ENCODE data around the gene EFCAB14.
"Not testable (repeated sequence)": the region's sequence is repeated elsewhere in the genome, so short reads cannot be mapped to it uniquely, and the experiment has no call there.

EFCAB14 gene

GRCh38 chr1:46654012-46654411 lies 64.9 kb downstream of the EFCAB14 start:
- DNase-seq (ENCODE audit: low read depth) = no peak

DNA sequence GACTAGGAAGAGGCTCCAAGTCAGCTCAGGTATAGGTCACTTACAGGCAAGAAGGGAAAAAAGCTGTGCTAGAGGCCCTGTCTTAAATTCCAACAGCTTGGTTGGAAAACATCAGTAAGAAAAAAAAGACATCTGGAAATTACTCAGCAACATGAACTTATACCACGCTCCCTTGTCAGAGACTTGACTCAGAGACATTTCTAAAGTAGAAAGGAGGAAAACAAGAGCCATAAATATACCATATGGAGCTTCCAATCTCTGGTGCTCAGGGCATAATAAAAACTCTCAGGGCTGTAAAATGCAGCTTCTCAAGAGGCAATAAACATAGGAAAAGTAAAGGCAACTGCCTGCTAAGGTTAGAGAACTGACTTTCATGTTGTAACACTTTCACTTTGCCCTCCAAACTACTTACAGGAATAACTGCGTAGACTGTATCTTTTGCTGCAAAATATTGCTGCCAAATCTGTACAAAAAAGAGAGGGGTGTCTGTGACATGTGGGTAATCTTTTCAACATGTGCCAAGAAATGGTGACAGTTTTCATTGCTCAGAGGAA lies 65.4 kb downstream of the EFCAB14 start:
- DNase-seq (ENCODE audit: low read depth) = peak; percentile 75

DNA sequence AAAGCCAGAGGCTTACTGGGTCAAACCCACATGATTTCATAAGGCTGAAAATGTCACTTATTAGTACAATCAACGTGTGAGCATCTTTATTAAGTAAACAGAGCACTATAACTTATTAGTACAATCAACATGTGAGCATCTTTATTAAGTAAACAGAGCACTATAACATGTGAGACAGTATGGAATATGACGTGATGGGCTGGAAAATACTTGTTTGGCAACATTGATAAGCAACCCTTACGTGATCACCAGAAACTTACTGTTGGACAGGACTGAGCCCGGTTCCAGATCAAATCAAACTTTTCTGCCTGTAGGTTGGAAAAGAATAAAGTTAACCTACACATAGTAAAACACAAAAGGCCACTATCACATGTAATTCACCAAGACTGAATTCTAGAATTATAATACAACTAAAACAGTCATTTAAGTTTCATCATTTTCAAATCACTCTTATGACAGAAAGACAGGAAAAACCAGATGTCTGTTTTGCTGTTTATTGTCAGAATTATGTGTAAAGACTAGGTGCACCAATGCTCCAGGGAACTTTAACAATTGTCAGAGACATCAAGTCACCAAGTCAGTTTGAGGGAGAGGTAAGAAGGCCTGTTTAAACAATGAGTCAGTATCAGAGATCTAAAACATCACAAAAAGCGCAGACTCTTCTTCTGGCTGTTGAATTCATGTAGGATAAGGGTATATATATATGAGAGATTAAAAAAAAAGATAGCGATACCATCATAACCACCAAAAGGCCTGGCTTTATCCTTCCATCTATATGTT lies 66.4 kb downstream of the EFCAB14 start:
- no peak for DNase-seq (ENCODE audit: low read depth)

DNA sequence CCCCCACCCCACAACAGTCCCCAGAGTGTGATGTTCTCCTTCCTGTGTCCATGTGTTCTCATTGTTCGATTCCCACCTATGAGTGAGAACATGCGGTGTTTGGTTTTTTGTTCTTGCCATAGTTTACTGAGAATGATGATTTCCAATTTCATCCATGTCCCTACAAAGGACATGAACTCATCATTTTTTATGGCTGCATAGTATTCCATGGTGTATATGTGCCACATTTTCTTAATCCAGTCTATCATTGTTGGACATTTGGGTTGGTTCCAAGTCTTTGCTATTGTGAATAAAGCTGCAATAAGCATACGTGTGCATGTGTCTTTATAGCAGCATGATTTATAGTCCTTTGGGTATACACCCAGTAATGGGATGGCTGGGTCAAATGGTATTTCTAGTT lies 67.8 kb downstream of the EFCAB14 start:
- DNase-seq (ENCODE audit: low read depth) = not testable (repeated sequence)

- no peak for DNase-seq (ENCODE audit: low read depth)
Measured at GRCh38 chr1:46650491-46650890, 68.4 kb downstream of the EFCAB14 start.

DNA sequence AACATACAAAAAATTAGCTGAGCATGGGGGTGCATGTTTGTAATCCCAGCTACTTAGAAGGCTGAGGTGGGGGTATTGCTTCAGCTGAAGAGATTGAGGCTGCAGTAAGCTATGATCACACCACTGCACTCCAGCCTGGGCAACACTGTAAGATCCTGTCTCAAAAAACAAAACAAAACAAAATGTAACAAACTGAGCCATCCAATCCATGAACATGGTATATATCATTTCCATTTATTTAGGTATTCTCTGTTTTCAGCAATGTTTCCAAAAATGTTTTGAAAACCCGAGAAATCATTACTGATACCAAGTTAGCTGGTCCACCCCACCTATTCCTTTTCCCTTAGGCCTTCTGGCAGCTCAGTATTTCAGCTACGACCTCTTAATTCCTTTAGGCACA lies 69.2 kb downstream of the EFCAB14 start:
- no peak for DNase-seq (ENCODE audit: low read depth)

DNA sequence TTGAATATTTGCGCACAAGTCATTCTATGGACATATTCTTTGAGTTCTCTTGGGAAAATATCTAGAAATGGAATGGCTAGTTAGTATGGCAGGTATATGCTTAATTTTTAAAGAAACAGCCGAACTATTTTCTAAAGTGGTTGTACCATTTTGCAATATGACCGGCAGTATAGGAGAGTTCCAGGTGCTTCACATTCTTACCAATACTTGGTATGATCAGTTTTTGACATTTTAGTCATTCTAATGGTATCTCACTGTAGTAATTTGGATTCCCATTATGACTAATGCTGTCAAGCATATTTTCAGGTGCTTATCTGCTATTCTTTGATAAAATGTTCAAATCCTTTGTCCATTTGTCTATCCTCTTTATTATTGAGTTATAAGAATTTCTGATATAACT lies 71.3 kb downstream of the EFCAB14 start:
- no peak for DNase-seq (ENCODE audit: low read depth)

- peak; percentile 8 for DNase-seq (ENCODE audit: low read depth)
Measured at GRCh38 chr1:46646844-46647243, 72.1 kb downstream of the EFCAB14 start.

GRCh38 chr1:46646331-46646730 lies 72.6 kb downstream of the EFCAB14 start:
- DNase-seq (ENCODE audit: low read depth) = peak; percentile 30

GRCh38 chr1:46645815-46646214 lies 73.1 kb downstream of the EFCAB14 start:
- no peak for DNase-seq (ENCODE audit: low read depth)

DNA sequence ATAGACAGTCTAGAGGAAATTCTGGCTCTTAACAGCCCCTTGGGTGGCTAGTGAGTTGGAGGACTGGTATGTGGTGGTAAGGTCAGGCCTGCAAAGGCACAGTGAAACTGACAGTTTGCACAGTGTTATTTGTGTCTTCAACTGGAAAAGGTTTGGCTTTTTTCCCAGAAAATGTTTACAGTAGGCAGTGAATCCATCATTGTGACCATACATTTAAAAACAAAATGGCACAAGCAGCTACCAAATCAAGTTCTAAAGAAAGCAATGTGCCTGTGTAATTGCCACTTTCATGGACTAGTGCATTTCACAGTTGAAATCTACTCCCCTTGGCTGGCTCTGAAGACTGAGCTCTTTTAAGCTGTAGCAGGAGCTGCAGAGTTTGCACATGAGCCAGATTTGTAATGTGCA lies 75.5 kb downstream of the EFCAB14 start:
- DNase-seq (ENCODE audit: low read depth) = peak; percentile 96

DNA sequence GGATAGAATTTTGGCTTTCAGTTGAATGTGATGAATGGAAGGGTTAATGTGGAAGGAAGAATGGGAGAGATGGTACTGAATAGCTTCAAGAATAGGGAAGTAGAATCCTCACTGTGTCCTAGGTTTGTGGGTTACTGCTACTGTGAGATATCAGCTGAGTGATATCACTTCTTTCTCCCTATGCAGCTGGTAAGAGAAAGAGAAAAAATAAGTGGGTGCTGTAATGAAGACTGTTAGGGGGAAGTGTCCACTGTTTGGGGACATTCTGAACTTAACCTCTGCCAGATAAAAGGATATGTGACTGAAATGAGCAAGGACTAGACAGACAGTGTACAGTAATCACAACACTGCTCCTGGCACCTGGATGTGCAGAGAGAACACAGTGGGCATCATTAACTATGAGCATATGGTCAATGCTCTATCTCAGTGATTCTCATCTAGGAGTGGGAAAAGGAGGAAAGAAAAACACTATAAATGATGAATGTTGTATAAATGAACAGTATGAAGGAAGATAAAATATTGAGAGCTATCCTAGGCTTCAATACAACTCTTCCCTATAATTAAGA lies 76.7 kb downstream of the EFCAB14 start:
- no peak for DNase-seq (ENCODE audit: low read depth)

DNA sequence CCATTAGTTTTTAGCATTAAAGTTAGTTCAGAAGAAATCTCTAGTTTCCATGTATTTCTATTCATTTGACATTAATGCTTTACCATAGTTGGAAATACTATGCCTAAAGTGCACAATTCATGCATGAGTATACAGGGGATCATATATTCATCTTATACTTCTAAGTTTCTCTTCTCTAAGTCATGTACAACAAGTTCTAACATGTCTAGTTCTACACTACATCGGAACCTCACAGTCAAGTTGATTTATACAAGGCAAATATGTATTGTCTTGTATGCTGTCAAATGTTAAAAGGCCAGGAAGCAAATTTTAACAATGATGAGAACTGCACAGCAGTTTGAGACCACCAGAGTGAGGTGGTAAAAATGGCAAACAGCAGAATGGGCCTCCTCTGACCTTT lies 79.4 kb downstream of the EFCAB14 start:
- DNase-seq (ENCODE audit: low read depth) = no peak

- no peak for DNase-seq (ENCODE audit: low read depth)
Measured at GRCh38 chr1:46638921-46639320, 80.0 kb downstream of the EFCAB14 start.

DNA sequence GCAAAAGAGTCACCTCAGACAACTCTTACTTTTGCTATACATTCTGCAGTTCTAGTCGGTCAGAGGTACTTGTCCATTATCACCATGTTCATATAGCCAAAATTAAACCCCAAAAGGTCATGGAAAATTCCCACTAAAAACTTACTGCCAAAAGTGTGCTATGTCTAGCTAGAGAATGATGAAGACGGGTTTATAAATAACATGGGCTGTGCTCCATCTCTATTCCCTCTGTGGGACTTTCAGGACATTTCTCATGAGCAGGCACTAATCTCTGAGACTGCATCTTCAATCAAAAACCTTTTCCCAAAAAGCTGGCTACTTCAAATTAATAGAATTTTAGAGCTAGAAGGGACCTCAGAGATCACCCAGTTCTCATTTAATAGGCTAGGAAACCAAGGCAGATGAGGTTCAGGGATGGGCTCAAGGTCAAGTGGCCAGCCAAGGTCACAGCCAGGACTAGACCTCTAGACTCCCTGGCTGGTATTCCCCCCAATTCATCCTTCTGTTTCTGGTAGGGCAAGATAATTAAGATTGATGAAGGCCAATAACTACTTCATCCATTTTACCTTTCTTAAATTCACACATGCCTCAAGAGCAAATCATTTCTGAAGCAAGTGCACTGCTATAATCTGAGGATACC lies 81.3 kb downstream of the EFCAB14 start:
- no peak for DNase-seq (ENCODE audit: low read depth)

DNA sequence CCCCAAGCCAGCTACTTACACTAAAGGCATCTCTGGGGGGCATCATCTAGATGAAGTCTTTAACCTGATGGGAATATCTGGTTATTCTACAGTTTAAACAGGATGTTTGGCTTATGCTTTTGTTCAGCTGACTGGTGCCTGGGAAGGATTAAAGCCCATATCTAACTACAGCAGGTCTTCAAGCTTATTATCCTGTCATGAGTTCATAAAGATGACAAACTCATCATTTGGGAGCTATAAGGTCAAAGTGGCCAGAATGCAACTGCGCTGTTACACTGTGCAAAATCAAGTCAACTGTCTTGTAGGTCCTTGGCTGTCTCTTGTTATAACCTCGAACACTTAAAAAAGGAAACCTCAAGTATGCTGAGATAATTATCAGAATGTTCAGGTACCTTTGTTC lies 83.7 kb downstream of the EFCAB14 start:
- no peak for DNase-seq (ENCODE audit: low read depth)

DNA sequence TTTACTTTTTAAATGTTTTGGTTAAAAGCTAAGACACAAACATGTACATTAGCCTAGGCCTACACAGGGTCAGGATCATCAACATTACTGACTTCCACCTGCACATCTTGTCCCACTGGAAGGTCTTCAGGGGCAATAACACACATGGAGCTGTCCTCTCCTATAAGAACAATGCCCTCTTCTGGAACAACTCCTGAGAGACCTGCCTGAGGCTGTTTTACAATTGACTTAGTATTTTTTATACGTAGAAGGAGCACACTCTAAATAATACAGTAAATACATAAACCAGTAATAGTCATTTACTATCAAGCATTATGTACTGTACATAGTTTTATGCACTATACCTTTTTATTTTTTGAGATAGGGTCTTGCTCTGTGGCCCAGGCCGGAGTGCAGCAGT lies 88.2 kb downstream of the EFCAB14 start:
- no peak for DNase-seq (ENCODE audit: low read depth)

Measured in EH (cell line).